T-cell (primary cell): Measurements from ENCODE around the gene FAM136A. TPM values are rescaled to one million over a fixed set of nuclear protein-coding genes. Genes with fewer than 3 reads are reported as not detected.
A peak's percentile ranks its signal among the peaks of the same experiment; 100 is the strongest.

Experiments used
- ATAC-seq, 4 experiments: fragments of 200-7000 bp in 3 of 4; fragments of 150-1000 bp in 1 of 4; cut with Tn5 transposase; replicated peaks in 1 of 4; 1 replicate in 3 of 4; 2 replicates in 1 of 4; pipeline ENCODE4 v1.10.0; 2021; ENCODE audit warnings: moderate library complexity in 3 of 4, mild to moderate bottlenecking in 2 of 4, moderate number of reproducible peaks in 1 of 4
- CTCF ChIA-PET, 2 donors: fragments of 300-600 bp; sonication (Branson Sonifier 250); formaldehyde crosslinking; loops; one replicate each; lab custom pipeline; 2022; ENCODE audit warnings: antibody characterized with exemption in 2 of 2; lab: Charles Lee
- POLR2A ChIA-PET, 2 donors: fragments of 300-600 bp; sonication (Branson Sonifier 250); formaldehyde crosslinking; loops; one replicate each; lab custom pipeline; 2022; ENCODE audit warnings: antibody characterized with exemption in 2 of 2; lab: Charles Lee
- DNase-seq, 35 experiments: peaks; one replicate each; pipeline versions ENCODE4 v3.0.0 to v3.0.0-alpha.2; 2013 to 2023
- H3K27ac ChIP-seq: one replicate; pipeline ENCODE4 v1.5.1; 2013; ENCODE audit warnings: low read length
- H3K27me3 ChIP-seq, 2 experiments: replicated peaks in 1 of 2; 1 replicate in 1 of 2; 2 replicates in 1 of 2; pipeline versions ENCODE4 v1.6.1 to v1.7.0; 2013; ENCODE audit warnings: low read length in 1 of 2, mixed read lengths in 1 of 2; ENCODE audit not compliant: control insufficient read depth in 2 of 2, insufficient read depth in 2 of 2; ENCODE audit errors: extremely low read depth in 1 of 2
- H3K36me3 ChIP-seq, 2 donors: 1 replicate in 1 of 2; 2 replicates in 1 of 2; pipeline versions ENCODE4 v1.6.1 to v1.7.0; 2013; ENCODE audit warnings: low read length in 1 of 2; ENCODE audit not compliant: control insufficient read depth in 2 of 2, insufficient read depth in 1 of 2; ENCODE audit errors: extremely low read depth in 1 of 2
- H3K4me1 ChIP-seq, 2 experiments: 1 replicate in 1 of 2; 2 replicates in 1 of 2; pipeline versions ENCODE4 v1.6.1 to v1.7.0; 2013; ENCODE audit warnings: low read length in 2 of 2, mixed read lengths in 1 of 2; ENCODE audit not compliant: insufficient read depth in 2 of 2, control insufficient read depth in 1 of 2; ENCODE audit errors: extremely low read depth in 1 of 2
- H3K4me3 ChIP-seq, 2 donors: 1 replicate in 1 of 2; 2 replicates in 1 of 2; pipeline versions ENCODE4 v1.5.1 to v1.7.0; 2013; ENCODE audit warnings: mild to moderate bottlenecking in 2 of 2, low read length in 1 of 2, moderate library complexity in 1 of 2; ENCODE audit not compliant: control insufficient read depth in 1 of 2; ENCODE audit errors: extremely low read depth in 1 of 2
- H3K9me3 ChIP-seq: 2 replicates; pipeline ENCODE4 v1.7.0; 2013
- H3K27ac Mint-ChIP-seq, 2 donors: one replicate each; pipeline ENCODE4 v1.8.0; 2020 to 2021; ENCODE audit warnings: mild to moderate bottlenecking in 2 of 2, mixed read lengths in 2 of 2
- H3K27me3 Mint-ChIP-seq, 2 donors: one replicate each; pipeline ENCODE4 v1.8.0; 2021 to 2022; ENCODE audit warnings: mixed read lengths in 2 of 2
- H3K36me3 Mint-ChIP-seq: one replicate; pipeline ENCODE4 v1.8.0; 2021; ENCODE audit warnings: mixed read lengths
- H3K4me1 Mint-ChIP-seq, 3 donors: one replicate each; pipeline ENCODE4 v1.8.0; 2020 to 2022; ENCODE audit warnings: mixed read lengths in 3 of 3, mild to moderate bottlenecking in 1 of 3
- H3K4me3 Mint-ChIP-seq, 3 donors: one replicate each; pipeline ENCODE4 v1.8.0; 2020 to 2022; ENCODE audit warnings: mild to moderate bottlenecking in 3 of 3, mixed read lengths in 3 of 3, moderate library complexity in 3 of 3
- H3K9me3 Mint-ChIP-seq, 3 donors: one replicate each; pipeline ENCODE4 v1.8.0; 2020 to 2022; ENCODE audit warnings: mixed read lengths in 3 of 3
- WGBS: methylation state at CpG from one replicate; pipeline ENCODE4 v1.1.5; 2013; ENCODE audit warnings: missing lambda C conversion rate; ENCODE audit not compliant: insufficient coverage; 5-methylcytosine and 5-hydroxymethylcytosine counted together
- total RNA-seq, 35 experiments: library from RNA in 6 of 35; stranded (reverse) in 6 of 35; fragments of 120-200 nt in 1 of 35; gene quantifications; one replicate each; pipeline versions ENCODE4 v1.2.1 to v1.2.4 and lab custom pipeline; 2013 to 2026

The FAM136A gene
- total RNA-seq, 5 donors from 2014 or later (not counting 1 experiment from before 2014, with no cell fraction given), result 24.4 to 34.7 (median 29.7) TPM

GRCh38 chr2:70261501-70261900 lies 40.4 kb downstream of the FAM136A start:
- ATAC-seq (no peak), DNase-seq (no peak)
- H3K9me3 ChIP-seq, result no peaks in the 10 kb centered on the region
- 100% methylated on average over 1 of the region's 1 CpG for WGBS
- Mint-ChIP-seq H3K4me3 (no peak overlapping the region), H3K27ac (no peak overlapping the region), H3K36me3 (peaks cover 32% of the 10 kb centered on the region), H3K9me3 (no peaks in the 10 kb centered on the region), H3K27me3 (no peaks in the 10 kb centered on the region), H3K4me1 (peaks cover 52 to 54% (median 54%) of the 10 kb centered on the region in 3 donors)
- no peak overlapping the region for H3K27ac ChIP-seq
- CTCF ChIA-PET, result no interaction called here
- peaks cover 14 to 26% of the 10 kb centered on the region in 2 experiments for H3K4me1 ChIP-seq
- H3K36me3 ChIP-seq, result peaks cover 0 to 33% of the 10 kb centered on the region in 2 donors
- POLR2A ChIA-PET, result interaction anchor here in 1 of 2 donors (1.2 kb wide), 1 partner anchor 31 kb away, joined by 3 read pairs; no protein-coding TSS in a partner anchor
- no peaks in the 10 kb centered on the region for H3K27me3 ChIP-seq
- H3K4me3 ChIP-seq, result no peak overlapping the region

- Mint-ChIP-seq H3K27ac (peak overlapping the region; percentile 85 to 86), H3K9me3 (no peaks in the 10 kb centered on the region), H3K27me3 (no peaks in the 10 kb centered on the region), H3K4me3 (peak overlapping the region; percentile 85 to 91 (median 86)), H3K4me1 (peaks cover 39 to 44% (median 43%) of the 10 kb centered on the region in 3 donors), H3K36me3 (peaks cover 18% of the 10 kb centered on the region)
- ChIA-PET POLR2A (interaction anchor here (0.8 to 1.9 kb wide), 4 partner anchors 9 to 344 kb away, joined by 3 to 17 read pairs (median 8); partner anchors contain the start of genes MXD1 (in 1 of the 2) and SNRPG (in 1 of the 2)), CTCF (interaction anchor here in 1 of 2 donors (0.6 to 2.7 kb wide), 12 partner anchors 10 to 345 kb away, joined by 3 to 17 read pairs (median 4); partner anchors contain the start of genes FAM136A, MXD1, SNRPG and TIA1)
- Histone ChIP-seq H3K9me3 (no peaks in the 10 kb centered on the region), H3K4me3 (peak overlapping the region; percentile 41 to 72), H3K27ac (no peak overlapping the region), H3K27me3 (no peaks in the 10 kb centered on the region), H3K36me3 (peaks cover 0 to 19% of the 10 kb centered on the region in 2 donors), H3K4me1 (peaks cover 5 to 20% of the 10 kb centered on the region in 2 experiments)
- ATAC-seq (peak in 2 of 4 experiments; percentile 15 to 26), DNase-seq (peak in 2 of 35 experiments; percentile 3 to 5)
- WGBS, result 24% methylated on average over 12 of the region's 12 CpGs
Measured at GRCh38 chr2:70258532-70258875, 43.4 kb downstream of the FAM136A start.

- Mint-ChIP-seq H3K27ac (no peak overlapping the region), H3K36me3 (peaks cover 3% of the 10 kb centered on the region), H3K4me1 (peaks cover 26 to 29% (median 27%) of the 10 kb centered on the region in 3 donors), H3K4me3 (peak overlapping the region in 1 of 3 donors; percentile 24), H3K27me3 (no peaks in the 10 kb centered on the region), H3K9me3 (no peaks in the 10 kb centered on the region)
- Histone ChIP-seq H3K4me3 (no peak overlapping the region), H3K4me1 (peaks cover 5 to 20% of the 10 kb centered on the region in 2 experiments), H3K27me3 (no peaks in the 10 kb centered on the region), H3K36me3 (peaks cover 0 to 8% of the 10 kb centered on the region in 2 donors), H3K9me3 (no peaks in the 10 kb centered on the region), H3K27ac (no peak overlapping the region)
- CTCF ChIA-PET, result interaction anchor here (0.5 to 0.6 kb wide), 3 partner anchors 34 to 1076 kb away, joined by 3 to 11 read pairs (median 6); partner anchors contain the start of gene ZNF638 (in 1 of the 2)
- POLR2A ChIA-PET, result no interaction called here
- ATAC-seq, result no peak
- DNase-seq, result no peak
- WGBS, result 100% methylated on average over 2 of the region's 8 CpGs
Measured at GRCh38 chr2:70255637-70256314, 46.1 kb downstream of the FAM136A start.

GRCh38 chr2:70250434-70250833 lies 51.4 kb downstream of the FAM136A start:
- Mint-ChIP-seq H3K4me3 (no peak overlapping the region), H3K4me1 (peaks cover 22 to 27% (median 22%) of the 10 kb centered on the region in 3 donors), H3K27ac (no peak overlapping the region), H3K36me3 (no peaks in the 10 kb centered on the region), H3K9me3 (no peaks in the 10 kb centered on the region), H3K27me3 (peaks cover 4% of the 10 kb centered on the region in 2 donors)
- 93% methylated on average over 6 of the region's 16 CpGs for WGBS
- ATAC-seq, result no peak
- no peaks in the 10 kb centered on the region for H3K27me3 ChIP-seq
- H3K9me3 ChIP-seq, result no peaks in the 10 kb centered on the region
- H3K36me3 ChIP-seq, result no peaks in the 10 kb centered on the region
- H3K4me3 ChIP-seq, result no peak overlapping the region
- CTCF ChIA-PET, result interaction anchor here in 1 of 2 donors (0.7 to 1.2 kb wide), 2 partner anchors 43 to 1106 kb away, joined by 4 read pairs; partner anchors contain the start of gene SNRPG
- H3K4me1 ChIP-seq, result peaks cover 9 to 14% of the 10 kb centered on the region in 2 experiments
- H3K27ac ChIP-seq, result no peak overlapping the region
- POLR2A ChIA-PET, result interaction anchor here in 1 of 2 donors (0.7 kb wide), 1 partner anchor 700 kb away, joined by 3 read pairs; no protein-coding TSS in a partner anchor
- no peak for DNase-seq

- H3K4me3 Mint-ChIP-seq, result peak within 1 kb of the TSS; percentile 93 to 100 (median 98)
- WGBS, result 0% methylated on average over 39 of the region's 47 CpGs
- H3K36me3 Mint-ChIP-seq, result no peaks in the 10 kb centered on the region
- H3K4me1 Mint-ChIP-seq, result peaks cover 41 to 48% (median 43%) of the 10 kb centered on the region in 3 donors
- peaks cover 4% of the 10 kb centered on the region in 2 donors for H3K27me3 Mint-ChIP-seq
- H3K9me3 ChIP-seq, result no peaks in the 10 kb centered on the region
- no peaks in the 10 kb centered on the region for H3K36me3 ChIP-seq
- peak; percentile 96 to 98 (median 97) for ATAC-seq
- peak within 1 kb of the TSS; percentile 89 for H3K27ac ChIP-seq
- H3K27ac Mint-ChIP-seq, result peak within 1 kb of the TSS; percentile 98 to 99
- DNase-seq, result peak; percentile 95 to 99 (median 98)
- no peaks in the 10 kb centered on the region for H3K9me3 Mint-ChIP-seq
- no peaks in the 10 kb centered on the region for H3K27me3 ChIP-seq
- H3K4me3 ChIP-seq, result peak within 1 kb of the TSS; percentile 72 to 89
- ChIA-PET CTCF (interaction anchor here in 1 of 2 donors (1.0 to 2.1 kb wide), 3 partner anchors 10 to 334 kb away, joined by 3 to 5 read pairs (median 4); partner anchors contain the start of genes FAM136A, MXD1 and PCYOX1), POLR2A (interaction anchor here in 1 of 2 donors (1.1 to 1.6 kb wide), 2 partner anchors 9 to 57 kb away, joined by 3 to 7 read pairs; partner anchors contain the start of genes C2orf42 and PCYOX1)
- H3K4me1 ChIP-seq, result peaks cover 12 to 27% of the 10 kb centered on the region in 2 experiments
Measured at GRCh38 chr2:70248181-70248847, 53.6 kb downstream of the FAM136A start, which contains the start of gene TIA1. Gene TIA1 (minus strand): TSS chr2:70248628. CDS start chr2:70248430, 198 bp downstream.
